GM23338 (cell line): ENCODE measurements around the gene TAF10. TPM values are rescaled to one million over a fixed set of nuclear protein-coding genes. Genes with fewer than 3 reads are reported as not detected.
A peak's percentile ranks its signal among the peaks of the same experiment; 100 is the strongest.

ENCODE experiments used
- ATAC-seq: fragments of 200-7000 bp; cut with Tn5 transposase; 3 replicates; pipeline ENCODE4 v1.9.1; 2020
- DNase-seq: peaks from one replicate; pipeline ENCODE4 v3.0.0-alpha.2; 2015; ENCODE audit warnings: low spot score
- H2AFZ ChIP-seq: fragments of 200-600 bp; sonication (generic); 2 replicates; pipeline ENCODE4 v1.8.0; 2016; ENCODE audit warnings: antibody characterized with exemption, mild to moderate bottlenecking, moderate library complexity
- H3F3A ChIP-seq: fragments of 200-600 bp; sonication (generic); replicated peaks from 2 replicates; pipeline ENCODE4 v1.8.0; 2017; ENCODE audit warnings: antibody characterized with exemption, mixed run types, low read depth
- H3K27ac ChIP-seq: fragments of 200-600 bp; sonication (generic); 2 replicates; pipeline ENCODE4 v1.6.1; 2016; ENCODE audit warnings: low read depth
- H3K27me3 ChIP-seq: fragments of 200-600 bp; sonication (generic); 2 replicates; pipeline ENCODE4 v1.8.0; 2016; ENCODE audit warnings: mild to moderate bottlenecking, mixed run types, moderate library complexity; ENCODE audit not compliant: insufficient read depth
- H3K36me3 ChIP-seq: fragments of 200-600 bp; sonication (generic); 2 replicates; pipeline ENCODE4 v1.8.0; 2016; ENCODE audit warnings: mild to moderate bottlenecking; ENCODE audit not compliant: insufficient read depth
- H3K4me1 ChIP-seq: fragments of 200-600 bp; sonication (generic); 2 replicates; pipeline ENCODE4 v1.8.0; 2016; ENCODE audit warnings: mild to moderate bottlenecking, moderate library complexity; ENCODE audit not compliant: insufficient read depth
- H3K4me2 ChIP-seq: fragments of 200-600 bp; sonication (generic); 2 replicates; pipeline ENCODE4 v1.7.1; 2017; ENCODE audit warnings: mixed run types
- H3K4me3 ChIP-seq: fragments of 200-600 bp; sonication (generic); 2 replicates; pipeline ENCODE4 v1.6.1; 2016; ENCODE audit warnings: mixed run types
- H3K79me2 ChIP-seq: fragments of 200-600 bp; sonication (generic); replicated peaks from 2 replicates; pipeline ENCODE4 v1.8.0; 2017; ENCODE audit warnings: mild to moderate bottlenecking; ENCODE audit not compliant: insufficient read depth
- H3K9me2 ChIP-seq: fragments of 200-600 bp; sonication (generic); 2 replicates; pipeline ENCODE4 v1.8.0; 2017; ENCODE audit not compliant: insufficient read depth
- H4K20me1 ChIP-seq: fragments of 200-600 bp; sonication (generic); replicated peaks from 2 replicates; pipeline ENCODE4 v1.8.0; 2017; ENCODE audit warnings: mild to moderate bottlenecking; ENCODE audit not compliant: insufficient read depth
- H3K27ac Mint-ChIP-seq: 2 replicates; pipeline ENCODE4 v1.8.0; 2020; ENCODE audit warnings: inconsistent platforms, mild to moderate bottlenecking, moderate library complexity, mixed read lengths
- H3K27me3 Mint-ChIP-seq: 3 replicates; pipeline ENCODE4 v1.8.0; 2022; ENCODE audit warnings: low read depth, mild to moderate bottlenecking, moderate library complexity, mixed read lengths, inconsistent platforms; ENCODE audit not compliant: insufficient read depth, poor library complexity
- H3K36me3 Mint-ChIP-seq: 3 replicates; pipeline ENCODE4 v1.8.0; 2021; ENCODE audit warnings: low read depth, mild to moderate bottlenecking, inconsistent platforms, moderate library complexity, mixed read lengths
- H3K4me1 Mint-ChIP-seq: 3 replicates; pipeline ENCODE4 v1.8.0; 2020; ENCODE audit warnings: mild to moderate bottlenecking, inconsistent platforms, mixed read lengths
- H3K4me3 Mint-ChIP-seq: 3 replicates; pipeline ENCODE4 v1.8.0; 2021; ENCODE audit warnings: moderate library complexity, mild to moderate bottlenecking, inconsistent platforms, mixed read lengths
- H3K9me3 Mint-ChIP-seq: 3 replicates; pipeline ENCODE4 v1.8.0; 2020; ENCODE audit warnings: moderate library complexity, mild to moderate bottlenecking, inconsistent platforms, mixed read lengths
- CREB1 ChIP-seq: fragments of 250-450 bp; sonication (Bioruptor Pico); IDR thresholded peaks from 2 replicates; pipeline ENCODE4 v1.5.0; 2020; ENCODE audit warnings: low read depth, mild to moderate bottlenecking, moderate library complexity
- CTCF ChIP-seq, 2 experiments: fragments of 200-600 bp in 1 of 2; sonication (generic) in 1 of 2; conservative IDR thresholded peaks; 2 replicates each; pipeline versions ENCODE4 v1.5.1 to v1.6.1; 2016 to 2017; ENCODE audit warnings: antibody characterized with exemption in 2 of 2, low read depth in 2 of 2, mild to moderate bottlenecking in 2 of 2, moderate library complexity in 1 of 2
- ETS1 ChIP-seq: IDR thresholded peaks from 2 replicates; pipeline ENCODE4 v1.6.1; 2016; ENCODE audit warnings: antibody characterized with exemption
- EZH2 ChIP-seq: fragments of 200-600 bp; sonication (generic); IDR thresholded peaks from one replicate; pipeline ENCODE4 v1.8.0; 2017; ENCODE audit warnings: antibody characterized with exemption, mild to moderate bottlenecking, low read depth; ENCODE audit not compliant: unreplicated experiment
- EZH2phosphoT487 ChIP-seq: fragments of 200-600 bp; sonication (generic); IDR thresholded peaks from one replicate; pipeline ENCODE4 v1.8.1; 2018; ENCODE audit warnings: antibody characterized with exemption; ENCODE audit not compliant: unreplicated experiment
- JUNB ChIP-seq: IDR thresholded peaks from one replicate; pipeline ENCODE4 v1.6.1; 2016; ENCODE audit warnings: antibody characterized with exemption; ENCODE audit not compliant: unreplicated experiment
- NANOG ChIP-seq: IDR thresholded peaks from 2 replicates; pipeline ENCODE4 v1.6.1; 2016; ENCODE audit warnings: antibody characterized with exemption, borderline replicate concordance
- POLR2AphosphoS5 ChIP-seq: IDR thresholded peaks from 2 replicates; pipeline ENCODE4 v1.6.1; 2016; ENCODE audit warnings: antibody characterized with exemption, low read depth
- STAT1 ChIP-seq: IDR thresholded peaks from one replicate; pipeline ENCODE4 v1.6.1; 2016; ENCODE audit warnings: antibody characterized with exemption; ENCODE audit not compliant: unreplicated experiment
- ZNF114 ChIP-seq: fragments of 250-450 bp; sonication (Bioruptor Pico); IDR thresholded peaks from 2 replicates; pipeline ENCODE4 v1.5.0; 2020; ENCODE audit warnings: mild to moderate bottlenecking, moderate library complexity
- ZNF331 ChIP-seq: fragments of 250-450 bp; sonication (Bioruptor Pico); IDR thresholded peaks from 2 replicates; pipeline ENCODE4 v1.5.0; 2020; ENCODE audit warnings: low read depth, mild to moderate bottlenecking, moderate library complexity
- polyA plus RNA-seq: library from polyadenylated mRNA; unstranded; fragments of >200 nt; fragmentation: Nextera tagmentation; extraction: Ambion mirVana; gene quantifications from 2 replicates; pipeline ENCODE4 v1.2.1, GENCODE V29; 2016
- total RNA-seq: library from RNA; depleted of rRNA; stranded (reverse); fragments of >200 nt; shearing (Covaris generic); gene quantifications from 2 replicates; pipeline ENCODE4 v1.2.3, GENCODE V29; 2014
- TF ChIP-seq, protein P1 (sequence below): fragments of 250-450 bp; sonication (Bioruptor Pico); IDR thresholded peaks from 2 replicates; pipeline ENCODE4 v1.5.0; 2020; ENCODE audit warnings: mild to moderate bottlenecking, moderate library complexity
- TF ChIP-seq, protein P2 (sequence below): IDR thresholded peaks from one replicate; pipeline ENCODE4 v1.6.1; 2018; ENCODE audit warnings: antibody characterized with exemption; ENCODE audit not compliant: unreplicated experiment

The TAF10 gene
- total and polyA plus RNA-seq, 2 experiments from 2014 or later = 108 to 253 TPM

GRCh38 chr11:6603287-6604080 is 8.5 kb downstream of the TAF10 start, which contains the start of the genes ILK and RRP8:
Gene ILK (plus strand): TSS chr11:6603774. CDS start chr11:6604272, 498 bp downstream.
Gene RRP8 (minus strand): TSS chr11:6603616. CDS start chr11:6603502, 114 bp downstream.
- ATAC-seq = peak; percentile 82
- peaks cover 10% of the 10 kb centered on the region; the same call in 1 of the 2 replicates for H3F3A ChIP-seq
- Mint-ChIP-seq H3K4me3 (no peak within 1 kb of the TSS), H3K27ac (no peak within 1 kb of the TSS), H3K4me1 (peaks cover 20% of the 10 kb centered on the region; the same call in 2 of the 3 replicates), H3K9me3 (no peaks in the 10 kb centered on the region), H3K36me3 (peaks cover 37% of the 10 kb centered on the region), H3K27me3 (no peaks in the 10 kb centered on the region)
- H3K4me2 ChIP-seq = peak within 1 kb of the TSS; percentile 90
- peak; percentile 96 for DNase-seq
- H3K9me2 ChIP-seq = no peaks in the 10 kb centered on the region
- peaks cover 23% of the 10 kb centered on the region for H3K4me1 ChIP-seq
- H3K4me3 ChIP-seq = peak within 1 kb of the TSS; percentile 100
- no peaks in the 10 kb centered on the region; the same call in 1 of the 2 replicates for H4K20me1 ChIP-seq
- H2AFZ ChIP-seq = peak within 1 kb of the TSS; percentile 99
- no peaks in the 10 kb centered on the region for H3K27me3 ChIP-seq
- TF ChIP-seq NANOG = no peak
- TF ChIP-seq CTCF (conservative IDR thresholded peaks at IDR 0.05; ENCODE audit: low read depth in 2 of 2) = no peak
- no peak for TF ChIP-seq JUNB
- no peak for TF ChIP-seq ZNF114
- TF ChIP-seq STAT1 = no peak
- TF ChIP-seq ETS1 = peak; percentile 62; the same call in 1 of the 2 replicates
- TF ChIP-seq ZNF331 (CRISPR knock-in tag) = no peak
- TF ChIP-seq, protein P1, sequence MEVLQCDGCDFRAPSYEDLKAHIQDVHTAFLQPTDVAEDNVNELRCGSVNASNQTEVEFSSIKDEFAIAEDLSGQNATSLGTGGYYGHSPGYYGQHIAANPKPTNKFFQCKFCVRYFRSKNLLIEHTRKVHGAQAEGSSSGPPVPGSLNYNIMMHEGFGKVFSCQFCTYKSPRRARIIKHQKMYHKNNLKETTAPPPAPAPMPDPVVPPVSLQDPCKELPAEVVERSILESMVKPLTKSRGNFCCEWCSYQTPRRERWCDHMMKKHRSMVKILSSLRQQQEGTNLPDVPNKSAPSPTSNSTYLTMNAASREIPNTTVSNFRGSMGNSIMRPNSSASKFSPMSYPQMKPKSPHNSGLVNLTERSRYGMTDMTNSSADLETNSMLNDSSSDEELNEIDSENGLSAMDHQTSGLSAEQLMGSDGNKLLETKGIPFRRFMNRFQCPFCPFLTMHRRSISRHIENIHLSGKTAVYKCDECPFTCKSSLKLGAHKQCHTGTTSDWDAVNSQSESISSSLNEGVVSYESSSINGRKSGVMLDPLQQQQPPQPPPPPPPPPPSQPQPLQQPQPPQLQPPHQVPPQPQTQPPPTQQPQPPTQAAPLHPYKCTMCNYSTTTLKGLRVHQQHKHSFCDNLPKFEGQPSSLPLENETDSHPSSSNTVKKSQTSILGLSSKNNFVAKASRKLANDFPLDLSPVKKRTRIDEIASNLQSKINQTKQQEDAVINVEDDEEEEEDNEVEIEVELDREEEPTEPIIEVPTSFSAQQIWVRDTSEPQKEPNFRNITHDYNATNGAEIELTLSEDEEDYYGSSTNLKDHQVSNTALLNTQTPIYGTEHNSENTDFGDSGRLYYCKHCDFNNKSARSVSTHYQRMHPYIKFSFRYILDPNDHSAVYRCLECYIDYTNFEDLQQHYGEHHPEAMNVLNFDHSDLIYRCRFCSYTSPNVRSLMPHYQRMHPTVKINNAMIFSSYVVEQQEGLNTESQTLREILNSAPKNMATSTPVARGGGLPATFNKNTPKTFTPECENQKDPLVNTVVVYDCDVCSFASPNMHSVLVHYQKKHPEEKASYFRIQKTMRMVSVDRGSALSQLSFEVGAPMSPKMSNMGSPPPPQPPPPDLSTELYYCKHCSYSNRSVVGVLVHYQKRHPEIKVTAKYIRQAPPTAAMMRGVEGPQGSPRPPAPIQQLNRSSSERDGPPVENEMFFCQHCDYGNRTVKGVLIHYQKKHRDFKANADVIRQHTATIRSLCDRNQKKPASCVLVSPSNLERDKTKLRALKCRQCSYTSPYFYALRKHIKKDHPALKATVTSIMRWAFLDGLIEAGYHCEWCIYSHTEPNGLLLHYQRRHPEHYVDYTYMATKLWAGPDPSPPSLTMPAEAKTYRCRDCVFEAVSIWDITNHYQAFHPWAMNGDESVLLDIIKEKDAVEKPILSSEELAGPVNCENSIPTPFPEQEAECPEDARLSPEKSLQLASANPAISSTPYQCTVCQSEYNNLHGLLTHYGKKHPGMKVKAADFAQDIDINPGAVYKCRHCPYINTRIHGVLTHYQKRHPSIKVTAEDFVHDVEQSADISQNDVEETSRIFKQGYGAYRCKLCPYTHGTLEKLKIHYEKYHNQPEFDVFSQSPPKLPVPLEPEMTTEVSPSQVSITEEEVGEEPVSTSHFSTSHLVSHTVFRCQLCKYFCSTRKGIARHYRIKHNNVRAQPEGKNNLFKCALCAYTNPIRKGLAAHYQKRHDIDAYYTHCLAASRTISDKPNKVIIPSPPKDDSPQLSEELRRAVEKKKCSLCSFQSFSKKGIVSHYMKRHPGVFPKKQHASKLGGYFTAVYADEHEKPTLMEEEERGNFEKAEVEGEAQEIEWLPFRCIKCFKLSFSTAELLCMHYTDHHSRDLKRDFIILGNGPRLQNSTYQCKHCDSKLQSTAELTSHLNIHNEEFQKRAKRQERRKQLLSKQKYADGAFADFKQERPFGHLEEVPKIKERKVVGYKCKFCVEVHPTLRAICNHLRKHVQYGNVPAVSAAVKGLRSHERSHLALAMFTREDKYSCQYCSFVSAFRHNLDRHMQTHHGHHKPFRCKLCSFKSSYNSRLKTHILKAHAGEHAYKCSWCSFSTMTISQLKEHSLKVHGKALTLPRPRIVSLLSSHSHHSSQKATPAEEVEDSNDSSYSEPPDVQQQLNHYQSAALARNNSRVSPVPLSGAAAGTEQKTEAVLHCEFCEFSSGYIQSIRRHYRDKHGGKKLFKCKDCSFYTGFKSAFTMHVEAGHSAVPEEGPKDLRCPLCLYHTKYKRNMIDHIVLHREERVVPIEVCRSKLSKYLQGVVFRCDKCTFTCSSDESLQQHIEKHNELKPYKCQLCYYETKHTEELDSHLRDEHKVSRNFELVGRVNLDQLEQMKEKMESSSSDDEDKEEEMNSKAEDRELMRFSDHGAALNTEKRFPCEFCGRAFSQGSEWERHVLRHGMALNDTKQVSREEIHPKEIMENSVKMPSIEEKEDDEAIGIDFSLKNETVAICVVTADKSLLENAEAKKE (CRISPR knock-in tag) = no peak
- peak; percentile 72 for TF ChIP-seq CREB1
- TF ChIP-seq, protein P2, sequence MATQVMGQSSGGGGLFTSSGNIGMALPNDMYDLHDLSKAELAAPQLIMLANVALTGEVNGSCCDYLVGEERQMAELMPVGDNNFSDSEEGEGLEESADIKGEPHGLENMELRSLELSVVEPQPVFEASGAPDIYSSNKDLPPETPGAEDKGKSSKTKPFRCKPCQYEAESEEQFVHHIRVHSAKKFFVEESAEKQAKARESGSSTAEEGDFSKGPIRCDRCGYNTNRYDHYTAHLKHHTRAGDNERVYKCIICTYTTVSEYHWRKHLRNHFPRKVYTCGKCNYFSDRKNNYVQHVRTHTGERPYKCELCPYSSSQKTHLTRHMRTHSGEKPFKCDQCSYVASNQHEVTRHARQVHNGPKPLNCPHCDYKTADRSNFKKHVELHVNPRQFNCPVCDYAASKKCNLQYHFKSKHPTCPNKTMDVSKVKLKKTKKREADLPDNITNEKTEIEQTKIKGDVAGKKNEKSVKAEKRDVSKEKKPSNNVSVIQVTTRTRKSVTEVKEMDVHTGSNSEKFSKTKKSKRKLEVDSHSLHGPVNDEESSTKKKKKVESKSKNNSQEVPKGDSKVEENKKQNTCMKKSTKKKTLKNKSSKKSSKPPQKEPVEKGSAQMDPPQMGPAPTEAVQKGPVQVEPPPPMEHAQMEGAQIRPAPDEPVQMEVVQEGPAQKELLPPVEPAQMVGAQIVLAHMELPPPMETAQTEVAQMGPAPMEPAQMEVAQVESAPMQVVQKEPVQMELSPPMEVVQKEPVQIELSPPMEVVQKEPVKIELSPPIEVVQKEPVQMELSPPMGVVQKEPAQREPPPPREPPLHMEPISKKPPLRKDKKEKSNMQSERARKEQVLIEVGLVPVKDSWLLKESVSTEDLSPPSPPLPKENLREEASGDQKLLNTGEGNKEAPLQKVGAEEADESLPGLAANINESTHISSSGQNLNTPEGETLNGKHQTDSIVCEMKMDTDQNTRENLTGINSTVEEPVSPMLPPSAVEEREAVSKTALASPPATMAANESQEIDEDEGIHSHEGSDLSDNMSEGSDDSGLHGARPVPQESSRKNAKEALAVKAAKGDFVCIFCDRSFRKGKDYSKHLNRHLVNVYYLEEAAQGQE = no peak
- TF ChIP-seq EZH2 = no peak
- TF ChIP-seq EZH2phosphoT487 = no peak
- peak; percentile 89 for TF ChIP-seq POLR2AphosphoS5
- peak within 1 kb of the TSS; percentile 98 for H3K27ac ChIP-seq
- peaks cover 14% of the 10 kb centered on the region; the same call in 1 of the 2 replicates for H3K36me3 ChIP-seq
- H3K79me2 ChIP-seq = peaks cover 53% of the 10 kb centered on the region
